T47D (cell line): ENCODE results near the gene ABCA7.

Source experiments
- DNase-seq, 2 experiments: peaks; one replicate each; pipeline versions ENCODE4 v3.0.0 to v3.0.0-alpha.2; 2011 to 2012; ENCODE audit warnings: low read depth in 1 of 2, low spot score in 1 of 2
- JUND ChIP-seq: IDR thresholded peaks from 2 replicates; pipeline ENCODE4 v1.6.1; 2012; ENCODE audit warnings: low read depth
- in situ Hi-C: cut with HindIII; loops from 2 replicates; pipeline ENCODE4 v1.10.0; 2016; ENCODE audit warnings: low sequenced_read_pairs, low pct_unique_long_range_greater_than_20kb

ABCA7 gene

GRCh38 chr19:1053176-1054101 lies 13.5 kb downstream of the ABCA7 start:
- in situ Hi-C loops, result no loop called here
- no peak for TF ChIP-seq JUND
- no peak for DNase-seq

GRCh38 chr19:1054102-1055027 lies 14.5 kb downstream of the ABCA7 start:
- in situ Hi-C loops, result no loop called here
- DNase-seq, result no peak
- TF ChIP-seq JUND, result no peak

DNA sequence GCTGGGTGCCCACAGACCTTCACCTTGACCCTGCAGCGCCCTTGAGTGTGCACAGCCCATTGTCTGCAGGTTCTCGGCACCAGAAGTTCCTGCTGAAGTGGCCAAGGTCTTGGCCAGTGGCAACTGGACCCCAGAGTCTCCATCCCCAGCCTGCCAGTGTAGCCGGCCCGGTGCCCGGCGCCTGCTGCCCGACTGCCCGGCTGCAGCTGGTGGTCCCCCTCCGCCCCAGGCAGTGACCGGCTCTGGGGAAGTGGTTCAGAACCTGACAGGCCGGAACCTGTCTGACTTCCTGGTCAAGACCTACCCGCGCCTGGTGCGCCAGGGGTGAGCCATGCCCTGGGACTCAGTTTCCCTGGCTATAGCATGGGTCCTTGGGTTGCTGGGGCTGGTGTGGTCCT lies 15.1 kb downstream of the ABCA7 start:
- TF ChIP-seq JUND, result no peak
- in situ Hi-C loops, result no loop called here
- DNase-seq, result no peak

DNA sequence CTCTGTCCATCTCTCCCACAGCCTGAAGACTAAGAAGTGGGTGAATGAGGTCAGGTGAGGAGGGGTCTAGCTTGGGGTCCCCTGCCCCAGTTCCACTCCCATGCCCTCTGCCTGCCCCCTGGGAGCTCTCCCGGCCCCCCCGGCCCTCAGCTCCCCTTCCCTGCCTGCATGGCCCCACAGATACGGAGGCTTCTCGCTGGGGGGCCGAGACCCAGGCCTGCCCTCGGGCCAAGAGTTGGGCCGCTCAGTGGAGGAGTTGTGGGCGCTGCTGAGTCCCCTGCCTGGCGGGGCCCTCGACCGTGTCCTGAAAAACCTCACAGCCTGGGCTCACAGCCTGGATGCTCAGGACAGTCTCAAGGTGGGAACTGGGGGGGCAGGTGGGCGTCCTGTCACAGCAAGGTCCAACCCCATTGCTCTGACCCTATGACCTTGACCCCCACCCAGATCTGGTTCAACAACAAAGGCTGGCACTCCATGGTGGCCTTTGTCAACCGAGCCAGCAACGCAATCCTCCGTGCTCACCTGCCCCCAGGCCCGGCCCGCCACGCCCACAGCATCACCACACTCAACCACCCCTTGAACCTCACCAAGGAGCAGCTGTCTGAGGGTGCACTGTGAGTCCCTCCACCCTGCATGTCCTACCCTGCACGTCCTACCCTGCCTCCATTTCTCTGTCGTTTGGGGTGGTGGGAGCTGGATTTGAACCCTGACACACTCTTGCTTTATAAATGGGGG lies 16.1 kb downstream of the ABCA7 start:
- DNase-seq, result no peak
- TF ChIP-seq JUND, result no peak
- in situ Hi-C loops, result no loop called here

GRCh38 chr19:1057176-1057855 lies 17.4 kb downstream of the ABCA7 start:
- peak in 1 of 2 experiments; percentile 69 for DNase-seq
- TF ChIP-seq JUND, result no peak
- in situ Hi-C loops, result no loop called here

- in situ Hi-C loops, result no loop called here
- no peak for TF ChIP-seq JUND
- no peak for DNase-seq
Measured at GRCh38 chr19:1058112-1058511, 18.2 kb downstream of the ABCA7 start.

GRCh38 chr19:1060689-1061088 lies 20.8 kb downstream of the ABCA7 start:
- in situ Hi-C loops, result no loop called here
- TF ChIP-seq JUND, result no peak
- no peak for DNase-seq

DNA sequence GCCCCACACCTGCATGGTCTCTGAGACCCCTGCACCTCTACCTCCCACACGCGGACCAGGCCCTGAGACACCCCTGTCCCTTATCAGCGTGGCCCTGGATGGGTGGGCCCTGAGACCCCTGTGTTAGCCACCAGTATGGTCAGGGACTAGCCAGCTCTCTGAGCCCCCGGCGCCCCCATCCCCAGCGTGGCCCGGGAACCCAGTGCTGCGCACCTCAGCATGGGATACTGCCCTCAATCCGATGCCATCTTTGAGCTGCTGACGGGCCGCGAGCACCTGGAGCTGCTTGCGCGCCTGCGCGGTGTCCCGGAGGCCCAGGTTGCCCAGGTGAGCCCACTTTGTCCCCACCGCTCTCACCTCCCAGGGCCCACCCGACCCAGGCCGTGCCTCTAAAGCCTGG lies 22.1 kb downstream of the ABCA7 start:
- in situ Hi-C loops, result no loop called here
- no peak for TF ChIP-seq JUND

GRCh38 chr19:1062387-1063029 lies 22.6 kb downstream of the ABCA7 start:
- in situ Hi-C loops, result no loop called here
- TF ChIP-seq JUND, result no peak
- no peak for DNase-seq

More for the DNA sequence above, 22.1 kb downstream of the ABCA7 start:
- DNase-seq, result no peak

- in situ Hi-C loops, result no loop called here
- peak in 1 of 2 experiments; percentile 79 for DNase-seq
- no peak for TF ChIP-seq JUND
Measured at GRCh38 chr19:1063030-1063908, 23.4 kb downstream of the ABCA7 start.
